ENCODE results near the gene FCHSD2.
"Not testable (repeated sequence)": the region's sequence is repeated elsewhere in the genome, so short reads cannot be mapped to it uniquely, and the experiment has no call there.

Gene FCHSD2

GRCh38 chr11:72818971-72819370 lies 323.1 kb downstream of the FCHSD2 start:
- DNase-seq (ENCODE audit: low read depth), result no peak

- DNase-seq (ENCODE audit: low read depth), result no peak
Measured at GRCh38 chr11:72817966-72818365, 324.2 kb downstream of the FCHSD2 start.

GRCh38 chr11:72816404-72816990 lies 325.6 kb downstream of the FCHSD2 start:
- no peak for DNase-seq (ENCODE audit: low read depth)

GRCh38 chr11:72815110-72815618 lies 327.0 kb downstream of the FCHSD2 start:
- no peak for DNase-seq (ENCODE audit: low read depth)

GRCh38 chr11:72814286-72815109 lies 327.6 kb downstream of the FCHSD2 start, which contains the start of gene ATG16L2:
Gene ATG16L2, plus strand, starts transcription at chr11:72814411. Its CDS starts 35 bp downstream, at chr11:72814446.
- DNase-seq (ENCODE audit: low read depth), result peak; percentile 82

- DNase-seq (ENCODE audit: low read depth), result peak; percentile 71
Measured at GRCh38 chr11:72813740-72814285, 328.3 kb downstream of the FCHSD2 start.

- DNase-seq (ENCODE audit: low read depth), result peak; percentile 50
Measured at GRCh38 chr11:72812967-72813739, 329.0 kb downstream of the FCHSD2 start.

GRCh38 chr11:72812604-72812966 lies 329.5 kb downstream of the FCHSD2 start:
- DNase-seq (ENCODE audit: low read depth), result no peak

- DNase-seq (ENCODE audit: low read depth), result not testable (repeated sequence)
Measured at GRCh38 chr11:72811686-72812085, 330.4 kb downstream of the FCHSD2 start.

- DNase-seq (ENCODE audit: low read depth), result no peak
Measured at GRCh38 chr11:72808331-72808798, 333.8 kb downstream of the FCHSD2 start.

- no peak for DNase-seq (ENCODE audit: low read depth)
Measured at GRCh38 chr11:72807792-72808191, 334.3 kb downstream of the FCHSD2 start.

GRCh38 chr11:72807021-72807693 lies 335.0 kb downstream of the FCHSD2 start:
- no peak for DNase-seq (ENCODE audit: low read depth)

- DNase-seq (ENCODE audit: low read depth), result not testable (repeated sequence)
Measured at GRCh38 chr11:72806378-72806777, 335.7 kb downstream of the FCHSD2 start.

- no peak for DNase-seq (ENCODE audit: low read depth)
Measured at GRCh38 chr11:72805216-72805615, 336.9 kb downstream of the FCHSD2 start.

GRCh38 chr11:72802822-72803221 lies 339.3 kb downstream of the FCHSD2 start:
- DNase-seq (ENCODE audit: low read depth), result no peak

- no peak for DNase-seq (ENCODE audit: low read depth)
Measured at GRCh38 chr11:72799441-72799840, 342.7 kb downstream of the FCHSD2 start.

GRCh38 chr11:72798361-72798760 lies 343.8 kb downstream of the FCHSD2 start:
- DNase-seq (ENCODE audit: low read depth), result no peak

GRCh38 chr11:72793425-72794367 lies 348.4 kb downstream of the FCHSD2 start, which contains the start of gene STARD10:
Gene STARD10, minus strand, starts transcription at chr11:72794047. Its CDS starts 12,866 bp downstream, at chr11:72781181.
- DNase-seq (ENCODE audit: low read depth), result peak; percentile 93

GRCh38 chr11:72793076-72793424 lies 349.1 kb downstream of the FCHSD2 start:
- DNase-seq (ENCODE audit: low read depth), result no peak

- DNase-seq (ENCODE audit: low read depth), result no peak
Measured at GRCh38 chr11:72792437-72793021, 349.6 kb downstream of the FCHSD2 start.
